Measurements from ENCODE around the gene CCDC81. TPM values are rescaled to one million over a fixed set of nuclear protein-coding genes. Genes with fewer than 3 reads are reported as not detected.

The CCDC81 gene
- polyA plus RNA-seq, 2 of the 4 experiments (the other 2 are of a cell fraction): 0.30 to 0.71 TPM

GRCh38 chr11:86383041-86383955 lies 8.6 kb downstream of the CCDC81 start:
- no peak for TF ChIP-seq GATA3 (IDR thresholded peaks at IDR 0.05; ENCODE audit: borderline replicate concordance)
- ATAC-seq (no peak), FAIRE-seq (no peak), DNase-seq (ENCODE audit: low read depth in 1 of 2, low spot score in 1 of 2) (no peak)
- H3K4me1 ChIP-seq: no peaks in the 10 kb centered on the region
- ChIA-PET CTCF (interaction anchor here (0.7 kb wide), 1 partner anchor 22 kb away, joined by 3 read pairs; no protein-coding TSS in a partner anchor), POLR2A (no interaction called here)
- WGBS (ENCODE audit: missing lambda C conversion rate): 78% methylated on average over 5 of the region's 5 CpGs
- H3K4me3 ChIP-seq: no peak overlapping the region
- H3K9me3 ChIP-seq: no peaks in the 10 kb centered on the region
- no peak overlapping the region for H3K4me2 ChIP-seq
- H3K27ac ChIP-seq: no peak overlapping the region

- Histone ChIP-seq H3K4me2 (no peak overlapping the region), H3K27ac (no peak overlapping the region), H3K4me3 (no peak overlapping the region), H3K4me1 (no peaks in the 10 kb centered on the region), H3K9me3 (no peaks in the 10 kb centered on the region)
- CTCF ChIA-PET: interaction anchor here (0.6 to 1.7 kb wide), 2 partner anchors 26 to 573 kb away, joined by 3 to 5 read pairs; no protein-coding TSS in a partner anchor
- ATAC-seq (no peak), FAIRE-seq (no peak), DNase-seq (ENCODE audit: low read depth in 1 of 2, low spot score in 1 of 2) (no peak)
- TF ChIP-seq EHMT2 (IDR thresholded peaks at IDR 0.05; ENCODE audit: low read depth) (no peak), FOSL2 (IDR thresholded peaks at IDR 0.05) (no peak), FOSL2 (CRISPR knock-in tag; IDR thresholded peaks at IDR 0.05) (no peak), GATA3 (IDR thresholded peaks at IDR 0.05; ENCODE audit: borderline replicate concordance) (no peak), CTCF (IDR thresholded peaks at IDR 0.05) (no peak), HES2 (IDR thresholded peaks at IDR 0.05) (no peak), MYC (IDR thresholded peaks at IDR 0.05; ENCODE audit: borderline replicate concordance, low read length) (no peak), E2F6 (IDR thresholded peaks at IDR 0.05; ENCODE audit: borderline replicate concordance, low read depth) (no peak)
- WGBS (ENCODE audit: missing lambda C conversion rate): 90% methylated on average over 2 of the region's 2 CpGs
- POLR2A ChIA-PET: no interaction called here
Observed at GRCh38 chr11:86386283-86386682, 11.6 kb downstream of the CCDC81 start.

- TF ChIP-seq E2F6 (IDR thresholded peaks at IDR 0.05; ENCODE audit: borderline replicate concordance, low read depth) (no peak), RAD21 (conservative IDR thresholded peaks at IDR 0.05 in 1 of 2, IDR thresholded peaks at IDR 0.05 in 1 of 2) (no peak), ZSCAN20 (CRISPR knock-in tag; IDR thresholded peaks at IDR 0.05) (no peak), EHF (CRISPR knock-in tag; IDR thresholded peaks at IDR 0.05) (no peak), CTCF (IDR thresholded peaks at IDR 0.05) (no peak), BHLHE40 (IDR thresholded peaks at IDR 0.05; ENCODE audit: low read depth, low read length) (no peak), POLR2A (IDR thresholded peaks at IDR 0.05; ENCODE audit: low read length) (no peak), CHD4 (IDR thresholded peaks at IDR 0.05; ENCODE audit: borderline replicate concordance) (no peak), EP300 (IDR thresholded peaks at IDR 0.05) (no peak), FOSL2 (IDR thresholded peaks at IDR 0.05) (no peak), FOSL2 (CRISPR knock-in tag; IDR thresholded peaks at IDR 0.05) (no peak), CEBPB (IDR thresholded peaks at IDR 0.05) (no peak), EHMT2 (IDR thresholded peaks at IDR 0.05; ENCODE audit: low read depth) (no peak), FOXS1 (CRISPR knock-in tag; IDR thresholded peaks at IDR 0.05) (no peak), RFX5 (IDR thresholded peaks at IDR 0.05) (no peak), CBX8 (IDR thresholded peaks at IDR 0.05) (no peak), TFCP2L1 (CRISPR knock-in tag; IDR thresholded peaks at IDR 0.05) (no peak), MYC (IDR thresholded peaks at IDR 0.05; ENCODE audit: borderline replicate concordance, low read length) (no peak)
- Histone ChIP-seq H3K27ac (no peak overlapping the region), H3K9me3 (no peaks in the 10 kb centered on the region), H3K4me3 (no peak overlapping the region), H3K4me2 (no peak overlapping the region), H3K4me1 (no peaks in the 10 kb centered on the region)
- 88% methylated on average over 2 of the region's 2 CpGs for WGBS (ENCODE audit: missing lambda C conversion rate)
- FAIRE-seq (no peak), DNase-seq (ENCODE audit: low read depth in 1 of 2, low spot score in 1 of 2) (no peak), ATAC-seq (no peak)
- ChIA-PET POLR2A (no interaction called here), CTCF (interaction anchor here (0.6 to 1.7 kb wide), 2 partner anchors 26 to 573 kb away, joined by 3 to 5 read pairs; no protein-coding TSS in a partner anchor)
Observed at GRCh38 chr11:86386746-86387145, 12.1 kb downstream of the CCDC81 start.
